K562 (cell line): Measurements from ENCODE around the gene POLD1.

Experiments used
- CHCHD3 ChIP-seq: fragments of 250-450 bp; sonication (Bioruptor Pico); IDR thresholded peaks from 2 replicates; pipeline ENCODE4 v2.1.2; 2022; ENCODE audit warnings: mild to moderate bottlenecking
- ETV5 ChIP-seq: sonication (generic); formaldehyde crosslinking; IDR thresholded peaks from 2 replicates; pipeline ENCODE4 v1.4.0; 2020; ENCODE audit warnings: low read depth, mild to moderate bottlenecking, missing genetic modification reagents
- EZH2 ChIP-seq: IDR thresholded peaks from 2 replicates; pipeline ENCODE4 v1.6.1; 2012; ENCODE audit warnings: low read depth, mild to moderate bottlenecking, inconsistent platforms, low read length, borderline replicate concordance
- GTF2B ChIP-seq: IDR thresholded peaks from 2 replicates; pipeline ENCODE4 v1.6.1; 2011; ENCODE audit not compliant: insufficient read length; ENCODE audit errors: extremely low read depth
- HDAC1 ChIP-seq, 2 experiments: fragments of 450-650 bp; IDR thresholded peaks; 2 replicates each; pipeline ENCODE4 v1.6.1; 2016 to 2017; ENCODE audit warnings: inconsistent platforms in 1 of 2, mild to moderate bottlenecking in 1 of 2, moderate library complexity in 1 of 2
- KDM1A ChIP-seq, 2 experiments: fragments of 450-650 bp; IDR thresholded peaks; 2 replicates each; pipeline ENCODE4 v1.6.1; 2016; ENCODE audit warnings: mild to moderate bottlenecking in 2 of 2
- RBBP5 ChIP-seq: fragments of 200-600 bp; sonication (generic); IDR thresholded peaks from 2 replicates; pipeline ENCODE4 v1.6.1; 2012; ENCODE audit warnings: borderline replicate concordance, mild to moderate bottlenecking, low read length, control low read depth, inconsistent platforms; ENCODE audit not compliant: insufficient read depth, poor library complexity, severe bottlenecking
- SAP30 ChIP-seq: fragments of 200-600 bp; sonication (generic); IDR thresholded peaks from 2 replicates; pipeline ENCODE4 v1.6.1; 2012; ENCODE audit warnings: borderline replicate concordance, low read depth, mild to moderate bottlenecking, moderate library complexity, low read length, control low read depth, inconsistent platforms; ENCODE audit not compliant: insufficient read depth, poor library complexity, severe bottlenecking
- ZNF12 ChIP-seq: sonication (generic); formaldehyde crosslinking; IDR thresholded peaks from 2 replicates; pipeline ENCODE4 v1.4.0; 2020; ENCODE audit warnings: mild to moderate bottlenecking, missing genetic modification reagents
- ZNF253 ChIP-seq: fragments of 250-450 bp; sonication (Bioruptor Pico); conservative IDR thresholded peaks from 2 replicates; pipeline ENCODE4 v1.6.1; 2021; ENCODE audit warnings: mild to moderate bottlenecking
- ZNF263 ChIP-seq: sonication (generic); formaldehyde crosslinking; IDR thresholded peaks from 2 replicates; pipeline ENCODE4 v1.8.0; 2022; ENCODE audit warnings: mild to moderate bottlenecking, missing genetic modification reagents, borderline replicate concordance

- TF ChIP-seq ZNF253 (CRISPR knock-in tag): no peak
- TF ChIP-seq GTF2B: no peak
- TF ChIP-seq KDM1A (IDR thresholded peaks at IDR 0.05): no peak
- TF ChIP-seq EZH2: no peak
- TF ChIP-seq HDAC1 (IDR thresholded peaks at IDR 0.05): no peak
- no peak for TF ChIP-seq ETV5
- TF ChIP-seq ZNF263 (CRISPR knock-in tag): no peak
- no peak for TF ChIP-seq RBBP5
- TF ChIP-seq ZNF12 (CRISPR knock-in tag): no peak
- no peak for TF ChIP-seq SAP30
- TF ChIP-seq CHCHD3: no peak
Measured at GRCh38 chr19:50420127-50420526, 36.0 kb downstream of the POLD1 start.
